NT2/D1 (cell line): ENCODE results near the gene HSPB8.

ENCODE experiments used
- SUZ12 ChIP-seq: IDR thresholded peaks from 2 replicates; pipeline ENCODE4 v1.6.1; 2011; ENCODE audit not compliant: insufficient read length, insufficient read depth; ENCODE audit errors: extremely low read depth
- ZNF274 ChIP-seq: IDR thresholded peaks from 2 replicates; pipeline ENCODE4 v1.6.1; 2011; ENCODE audit warnings: mild to moderate bottlenecking, low read depth, low read length

DNA sequence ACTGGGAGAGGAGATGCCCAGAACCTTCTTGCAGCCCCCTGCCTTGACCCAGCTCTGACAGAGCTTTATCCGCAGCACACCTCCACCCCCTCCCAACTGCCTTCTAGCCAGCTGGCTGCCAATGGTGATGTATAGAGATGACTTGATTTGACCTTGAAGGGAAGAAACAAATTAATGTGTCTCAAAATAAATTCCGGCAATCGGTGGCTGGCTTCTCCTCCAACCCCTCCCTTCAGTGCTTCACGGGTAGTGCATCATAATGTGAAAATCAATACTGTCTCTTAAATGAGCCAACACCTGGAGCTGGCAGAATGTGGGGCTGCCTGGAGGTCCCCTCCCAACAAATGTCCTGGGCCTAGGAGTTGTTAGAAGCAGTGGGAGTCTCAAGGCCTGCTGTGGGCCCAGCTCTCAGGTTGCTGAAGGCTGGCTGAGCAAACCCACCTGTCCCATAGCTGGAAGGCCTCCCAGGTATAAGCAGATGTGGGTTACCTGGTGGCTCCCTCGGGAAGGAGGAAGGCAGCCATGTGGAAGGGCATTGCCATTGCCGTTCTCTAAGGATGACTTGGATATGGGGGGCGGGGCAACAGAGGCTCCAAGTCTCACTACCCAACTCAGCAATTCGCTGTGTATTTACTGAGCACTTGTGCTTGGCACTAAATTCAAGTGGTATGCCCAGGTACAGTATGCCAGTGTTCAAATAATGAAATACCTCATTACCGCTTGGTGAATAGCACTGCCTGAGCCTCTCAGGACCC, 23.2 kb downstream of the HSPB8 start:
- TF ChIP-seq ZNF274 = no peak
- no peak for TF ChIP-seq SUZ12
